Esophagus (tissue), 2 donors: ENCODE results near the gene ERCC3. TPM values are rescaled to one million over a fixed set of nuclear protein-coding genes. Genes with fewer than 3 reads are reported as not detected.
A peak's percentile ranks its signal among the peaks of the same experiment; 100 is the strongest.

Source experiments
- H3K27ac ChIP-seq, 2 donors: one replicate each; pipeline ENCODE4 v1.5.1; 2013; ENCODE audit warnings: low read depth in 2 of 2, mild to moderate bottlenecking in 2 of 2, inconsistent platforms in 1 of 2, low read length in 1 of 2, moderate library complexity in 1 of 2
- H3K27me3 ChIP-seq, 2 donors: one replicate each; pipeline ENCODE4 v1.6.1; 2013; ENCODE audit warnings: low read length in 2 of 2, control low read depth in 1 of 2, mild to moderate bottlenecking in 1 of 2; ENCODE audit not compliant: insufficient read depth in 2 of 2, control insufficient read depth in 1 of 2
- H3K36me3 ChIP-seq, 2 donors: one replicate each; pipeline ENCODE4 v1.6.1; 2013; ENCODE audit warnings: low read length in 1 of 2; ENCODE audit not compliant: control insufficient read depth in 2 of 2, insufficient read depth in 2 of 2
- H3K4me1 ChIP-seq, 2 donors: one replicate each; pipeline ENCODE4 v1.6.1; 2013; ENCODE audit warnings: low read length in 1 of 2; ENCODE audit not compliant: control insufficient read depth in 2 of 2, insufficient read depth in 2 of 2
- H3K4me3 ChIP-seq, 2 donors: one replicate each; pipeline ENCODE4 v1.5.1; 2013; ENCODE audit warnings: low read length in 2 of 2, mild to moderate bottlenecking in 2 of 2, low read depth in 1 of 2, moderate library complexity in 1 of 2
- H3K9me3 ChIP-seq, 2 donors: one replicate each; pipeline ENCODE4 v1.6.1; 2013; ENCODE audit warnings: mild to moderate bottlenecking in 2 of 2, low read depth in 1 of 2, low read length in 1 of 2, moderate library complexity in 1 of 2; ENCODE audit not compliant: control insufficient read depth in 2 of 2, insufficient read depth in 1 of 2
- WGBS, 2 donors: extraction: QIAGEN DNeasy Blood & Tissue Kit; methylation state at CpG; one replicate each; pipeline ENCODE4 v1.1.7; 2013; 5-methylcytosine and 5-hydroxymethylcytosine counted together
- polyA plus RNA-seq, 2 donors: library from polyadenylated mRNA; stranded (reverse); fragments of 200-250 nt; gene quantifications; one replicate each; pipeline ENCODE4 v1.2.3, GENCODE V29; 2013
- donor health status: healthy with polysubstance abuse.
- donor health status: Bipolar disorder and iron deficiency.

The ERCC3 gene
- polyA plus RNA-seq: 10 to 100 TPM; 13.2 to 21.6 TPM

DNA sequence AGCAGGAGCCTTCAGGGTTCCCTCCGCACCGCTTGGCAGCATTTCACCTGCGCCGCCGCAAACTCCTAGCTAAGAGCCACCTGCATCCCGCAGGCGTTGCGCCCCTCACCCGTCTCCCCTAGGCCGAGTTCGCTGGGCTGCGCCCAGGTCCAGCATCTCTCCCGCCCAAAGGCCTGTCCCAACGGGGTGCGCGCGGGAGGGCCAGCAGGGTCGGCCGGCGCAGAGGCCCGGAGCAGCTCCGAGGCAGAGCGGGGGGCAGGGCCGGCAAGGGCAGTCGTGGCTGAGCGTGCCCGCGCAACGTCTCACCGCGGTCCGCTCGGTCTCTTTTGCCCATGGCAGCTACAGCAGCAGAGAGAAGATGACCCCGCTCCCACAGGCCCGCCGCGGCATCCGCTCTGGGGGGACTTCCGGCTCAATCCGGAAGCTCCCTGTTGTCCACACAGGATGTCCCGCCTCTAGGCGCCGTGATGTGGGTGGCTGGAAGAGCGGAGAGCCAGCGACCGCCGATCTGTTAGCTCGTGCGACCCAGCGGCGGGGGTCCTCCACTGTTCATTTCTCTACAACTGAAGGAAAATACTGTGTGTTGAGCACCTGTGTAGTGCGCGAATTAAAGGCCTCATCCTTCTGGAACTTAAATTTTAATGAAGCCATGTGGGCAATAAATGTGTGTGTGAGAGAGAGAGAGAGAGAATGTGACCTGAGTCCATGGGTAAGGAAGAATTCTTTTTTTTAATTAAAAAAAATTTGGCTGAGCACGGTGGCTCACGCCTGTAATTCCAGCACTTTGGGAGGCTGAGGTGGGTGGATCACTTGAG lies at the start of gene ERCC3:
TSS of gene ERCC3 (minus strand) at position 397 of the 815 bp plus-strand sequence. CDS start at position 334, 63 bp downstream.
- no peaks in the 10 kb centered on the region for H3K9me3 ChIP-seq
- 0% methylated on average over 39 to 55 of the region's 55 CpGs for WGBS, 2 donors
- H3K27me3 ChIP-seq: no peaks in the 10 kb centered on the region
- peaks cover 19 to 26% of the 10 kb centered on the region in 2 donors for H3K36me3 ChIP-seq
- H3K4me1 ChIP-seq: peaks cover 3 to 7% of the 10 kb centered on the region in 2 donors
- H3K27ac ChIP-seq: peak within 1 kb of the TSS; percentile 74 to 75
- H3K4me3 ChIP-seq: peak within 1 kb of the TSS; percentile 90 to 98

DNA sequence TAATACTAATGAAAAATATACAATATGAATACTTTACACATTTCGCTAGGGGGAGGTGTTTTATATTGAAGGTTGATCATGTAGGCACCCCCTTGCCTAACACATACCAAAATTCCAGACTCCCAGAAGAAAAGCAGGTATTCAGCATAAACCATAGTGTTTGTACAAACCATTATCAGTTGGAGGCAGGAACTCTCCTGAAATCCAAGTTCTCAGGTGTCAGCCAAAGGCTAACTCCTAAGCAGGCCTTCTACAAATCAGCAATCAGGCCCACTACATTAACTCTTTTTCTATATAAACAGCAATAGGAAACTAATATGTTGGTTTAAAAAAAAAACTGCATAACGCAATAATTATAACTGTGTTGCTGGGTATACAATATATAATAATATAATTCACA lies 49.3 kb upstream of the ERCC3 start:
- Histone ChIP-seq H3K9me3 (no peaks in the 10 kb centered on the region), H3K36me3 (no peaks in the 10 kb centered on the region), H3K27me3 (no peaks in the 10 kb centered on the region), H3K27ac (no peak overlapping the region), H3K4me3 (no peak overlapping the region), H3K4me1 (no peaks in the 10 kb centered on the region)
- 97% methylated on average over 2 of the region's 2 CpGs for WGBS, 2 donors

DNA sequence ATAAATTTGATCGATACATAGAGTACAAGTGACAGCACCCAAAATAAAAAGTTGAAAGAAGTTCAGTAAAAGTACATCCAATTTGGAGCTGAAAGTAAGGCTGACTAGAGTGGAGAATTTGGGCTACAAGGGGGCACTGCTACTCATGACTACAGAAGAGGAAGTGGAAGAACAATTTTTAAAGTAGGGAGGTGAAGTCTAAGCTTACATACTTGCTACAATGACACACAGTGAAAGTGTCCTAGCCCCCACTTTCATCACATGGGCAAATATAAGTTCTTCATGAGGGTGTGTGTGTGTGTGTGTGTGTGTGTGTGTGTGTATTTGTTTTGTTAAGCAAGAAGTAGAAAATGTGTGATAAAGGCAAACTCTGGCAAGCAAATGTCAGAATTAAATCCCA lies 48.2 kb upstream of the ERCC3 start:
- Histone ChIP-seq H3K9me3 (no peaks in the 10 kb centered on the region), H3K4me1 (no peaks in the 10 kb centered on the region), H3K27me3 (no peaks in the 10 kb centered on the region), H3K27ac (no peak overlapping the region), H3K36me3 (no peaks in the 10 kb centered on the region), H3K4me3 (no peak overlapping the region)
- WGBS, 2 donors: 96 to 97% methylated on average over 1 of the region's 1 CpG

GRCh38 chr2:127332335-127332734 lies 38.4 kb upstream of the ERCC3 start:
- WGBS, 2 donors: 92 to 98% methylated on average over 1 of the region's 1 CpG
- Histone ChIP-seq H3K27ac (no peak overlapping the region), H3K9me3 (no peaks in the 10 kb centered on the region), H3K4me3 (no peak overlapping the region), H3K27me3 (no peaks in the 10 kb centered on the region), H3K4me1 (no peaks in the 10 kb centered on the region), H3K36me3 (peaks cover 0 to 2% of the 10 kb centered on the region in 2 donors)

DNA sequence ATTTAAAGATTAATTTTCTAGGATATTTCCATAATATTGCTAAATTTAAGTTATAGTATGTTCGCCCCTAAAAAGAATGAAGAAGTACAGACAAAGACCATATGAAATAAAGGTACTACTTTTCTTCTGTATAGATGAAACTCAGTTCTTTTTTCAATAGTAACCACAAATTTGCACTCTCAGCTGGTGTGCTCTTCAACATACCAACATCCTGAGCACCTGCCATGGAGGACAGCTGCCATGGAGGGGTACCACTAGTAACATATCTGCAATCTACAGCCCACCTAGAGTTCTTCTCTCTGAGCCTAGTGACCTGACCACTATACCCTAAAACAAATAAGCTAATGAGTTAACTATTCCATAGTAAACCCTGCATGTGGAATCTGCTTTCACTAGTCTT lies 36.8 kb upstream of the ERCC3 start:
- Histone ChIP-seq H3K9me3 (no peaks in the 10 kb centered on the region), H3K4me3 (no peak overlapping the region), H3K36me3 (no peaks in the 10 kb centered on the region), H3K4me1 (no peaks in the 10 kb centered on the region), H3K27ac (no peak overlapping the region), H3K27me3 (no peaks in the 10 kb centered on the region)
- WGBS, 2 donors: 95 to 97% methylated on average over 1 of the region's 1 CpG

- WGBS, 2 donors: 91 to 92% methylated on average over 2 of the region's 2 CpGs
- Histone ChIP-seq H3K9me3 (no peaks in the 10 kb centered on the region), H3K36me3 (peaks cover 3 to 9% of the 10 kb centered on the region in 2 donors), H3K27me3 (no peaks in the 10 kb centered on the region), H3K4me3 (no peak overlapping the region), H3K27ac (no peak overlapping the region), H3K4me1 (no peaks in the 10 kb centered on the region)
Observed at GRCh38 chr2:127326289-127326945, 32.5 kb upstream of the ERCC3 start.

DNA sequence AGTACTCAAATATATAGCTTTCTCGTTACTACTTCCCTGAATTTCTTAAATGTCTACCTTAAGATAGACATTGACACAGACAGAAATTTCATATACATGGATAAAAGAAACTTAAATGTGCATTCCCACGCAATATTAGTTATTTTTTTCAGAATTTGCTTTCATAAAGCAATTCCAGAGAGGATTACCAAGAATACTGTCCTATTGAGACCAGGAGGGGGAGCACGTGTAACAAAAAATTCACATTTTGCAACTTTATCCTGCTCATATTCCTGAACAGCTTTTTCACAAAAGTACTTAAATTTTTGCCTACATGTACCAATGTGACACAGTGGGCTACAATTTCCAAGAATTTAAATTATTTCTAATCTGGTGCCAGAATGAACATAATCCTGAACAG lies 30.7 kb upstream of the ERCC3 start:
- WGBS, 2 donors: 56 to 58% methylated on average over 3 of the region's 3 CpGs
- no peaks in the 10 kb centered on the region for H3K9me3 ChIP-seq
- no peak overlapping the region for H3K27ac ChIP-seq
- no peaks in the 10 kb centered on the region for H3K27me3 ChIP-seq
- H3K4me1 ChIP-seq: no peaks in the 10 kb centered on the region
- no peak overlapping the region for H3K4me3 ChIP-seq
- H3K36me3 ChIP-seq: peaks cover 3 to 9% of the 10 kb centered on the region in 2 donors

DNA sequence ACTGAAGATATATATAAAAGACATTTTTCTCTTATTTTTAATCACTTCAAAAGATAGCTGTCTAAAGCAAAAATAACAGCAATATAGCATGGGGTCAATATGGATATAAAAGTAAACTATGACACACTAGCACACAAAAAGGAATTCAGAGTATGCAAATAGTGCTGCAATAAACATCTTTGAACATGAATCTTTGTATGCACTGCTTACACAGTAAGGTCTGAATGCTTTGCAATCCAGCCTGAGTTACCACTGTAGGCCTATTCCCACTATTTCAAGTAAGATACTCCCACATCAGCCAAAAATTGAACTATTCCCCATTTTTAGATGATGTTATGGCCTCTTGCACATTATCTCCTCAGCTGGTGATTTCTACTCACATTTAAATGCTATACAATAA lies 27.4 kb upstream of the ERCC3 start:
- peaks cover 3 to 11% of the 10 kb centered on the region in 2 donors for H3K36me3 ChIP-seq

DNA sequence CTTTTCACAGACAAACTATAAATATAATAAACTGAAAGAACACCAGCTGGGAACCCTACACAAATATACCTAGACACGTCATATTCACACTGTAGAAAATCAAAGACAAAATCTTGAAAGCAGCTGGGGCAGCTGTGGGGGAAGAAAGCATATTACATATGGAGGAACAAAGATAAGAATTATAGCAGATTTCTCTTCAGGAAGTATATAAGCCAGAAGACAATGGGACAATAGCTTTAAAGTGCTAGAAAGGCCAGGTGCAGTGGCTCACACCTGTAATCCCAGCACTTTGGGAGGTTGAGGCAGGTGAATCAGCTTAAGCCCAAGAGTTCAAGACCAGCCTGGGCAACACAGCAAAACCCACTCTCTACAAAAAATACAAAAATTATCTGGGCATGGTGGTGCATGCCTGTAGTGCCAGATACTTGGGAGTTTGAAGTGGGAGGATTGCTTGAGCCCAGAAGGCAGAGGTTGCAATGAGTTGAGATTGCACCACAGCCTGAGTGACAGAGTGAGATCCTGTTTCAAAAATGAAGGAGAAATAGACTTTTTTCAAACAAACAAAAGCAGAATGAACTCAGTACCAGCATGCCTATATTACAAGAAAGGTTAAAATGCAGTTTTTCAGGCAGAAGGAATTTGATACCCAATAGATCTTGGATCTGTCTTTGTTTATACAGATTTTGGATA lies 26.8 kb upstream of the ERCC3 start:
- no peaks in the 10 kb centered on the region for H3K4me1 ChIP-seq
- H3K4me3 ChIP-seq: no peak overlapping the region
- WGBS, 2 donors: 44 to 100% methylated on average over 1 of the region's 1 CpG
- H3K36me3 ChIP-seq: peaks cover 3 to 11% of the 10 kb centered on the region in 2 donors
- no peaks in the 10 kb centered on the region for H3K9me3 ChIP-seq
- no peak overlapping the region for H3K27ac ChIP-seq
- H3K27me3 ChIP-seq: no peaks in the 10 kb centered on the region

More for the DNA sequence above, 27.4 kb upstream of the ERCC3 start:
- H3K27ac ChIP-seq: no peak overlapping the region
- H3K9me3 ChIP-seq: no peaks in the 10 kb centered on the region
- no peak overlapping the region for H3K4me3 ChIP-seq
- no peaks in the 10 kb centered on the region for H3K4me1 ChIP-seq
- H3K27me3 ChIP-seq: no peaks in the 10 kb centered on the region
